GM10266 (cell line): Measurements from ENCODE around the gene TRABD2B.

ENCODE experiments used
- DNase-seq: peaks from one replicate; pipeline ENCODE4 v3.0.0; 2012; ENCODE audit errors: extremely low spot score
- TF ChIP-seq, protein P1 (sequence below): IDR thresholded peaks from 2 replicates; pipeline ENCODE4 v1.5.1; 2012; ENCODE audit warnings: mild to moderate bottlenecking, low read depth; ENCODE audit not compliant: control insufficient read depth, insufficient read depth; ENCODE audit errors: missing control alignments

TRABD2B gene

GRCh38 chr1:47759936-47760629, 237.1 kb downstream of the TRABD2B start:
- DNase-seq = no peak
- TF ChIP-seq, protein P1, sequence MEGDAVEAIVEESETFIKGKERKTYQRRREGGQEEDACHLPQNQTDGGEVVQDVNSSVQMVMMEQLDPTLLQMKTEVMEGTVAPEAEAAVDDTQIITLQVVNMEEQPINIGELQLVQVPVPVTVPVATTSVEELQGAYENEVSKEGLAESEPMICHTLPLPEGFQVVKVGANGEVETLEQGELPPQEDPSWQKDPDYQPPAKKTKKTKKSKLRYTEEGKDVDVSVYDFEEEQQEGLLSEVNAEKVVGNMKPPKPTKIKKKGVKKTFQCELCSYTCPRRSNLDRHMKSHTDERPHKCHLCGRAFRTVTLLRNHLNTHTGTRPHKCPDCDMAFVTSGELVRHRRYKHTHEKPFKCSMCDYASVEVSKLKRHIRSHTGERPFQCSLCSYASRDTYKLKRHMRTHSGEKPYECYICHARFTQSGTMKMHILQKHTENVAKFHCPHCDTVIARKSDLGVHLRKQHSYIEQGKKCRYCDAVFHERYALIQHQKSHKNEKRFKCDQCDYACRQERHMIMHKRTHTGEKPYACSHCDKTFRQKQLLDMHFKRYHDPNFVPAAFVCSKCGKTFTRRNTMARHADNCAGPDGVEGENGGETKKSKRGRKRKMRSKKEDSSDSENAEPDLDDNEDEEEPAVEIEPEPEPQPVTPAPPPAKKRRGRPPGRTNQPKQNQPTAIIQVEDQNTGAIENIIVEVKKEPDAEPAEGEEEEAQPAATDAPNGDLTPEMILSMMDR = no peak

DNA sequence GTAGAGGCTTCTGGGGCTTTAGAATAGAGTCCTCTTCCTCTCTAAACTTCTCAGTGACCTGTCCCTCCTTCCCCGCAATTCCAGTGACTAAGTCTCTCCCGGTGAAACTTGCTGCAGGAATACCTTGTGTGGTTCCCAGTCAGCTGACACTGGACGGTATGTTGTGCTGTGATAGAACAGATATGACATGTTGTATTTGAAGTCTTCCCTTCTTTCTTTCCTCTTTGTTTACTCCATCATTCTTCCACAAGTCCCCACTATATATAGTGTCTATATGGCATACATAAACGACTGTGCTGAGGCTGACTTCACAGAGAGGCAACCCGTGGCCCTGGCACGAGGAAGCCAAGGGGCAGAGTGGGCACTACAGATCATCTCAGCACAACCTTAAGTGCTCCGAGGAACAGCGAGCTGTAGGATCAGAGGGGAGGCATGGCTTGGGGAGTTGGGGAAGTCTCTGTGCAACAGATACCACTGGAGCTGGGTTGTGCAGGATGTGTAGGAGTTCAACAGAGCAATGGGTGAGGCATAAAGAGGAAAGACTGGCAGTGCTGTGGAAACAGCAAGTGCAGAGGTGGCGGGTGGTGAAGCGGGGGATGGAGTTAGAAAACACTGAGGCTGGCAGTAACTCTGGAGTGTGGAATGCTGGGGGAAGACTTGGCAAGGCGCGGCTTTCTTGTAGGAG, 237.8 kb downstream of the TRABD2B start:
- TF ChIP-seq, protein P1 = no peak
- no peak for DNase-seq

DNA sequence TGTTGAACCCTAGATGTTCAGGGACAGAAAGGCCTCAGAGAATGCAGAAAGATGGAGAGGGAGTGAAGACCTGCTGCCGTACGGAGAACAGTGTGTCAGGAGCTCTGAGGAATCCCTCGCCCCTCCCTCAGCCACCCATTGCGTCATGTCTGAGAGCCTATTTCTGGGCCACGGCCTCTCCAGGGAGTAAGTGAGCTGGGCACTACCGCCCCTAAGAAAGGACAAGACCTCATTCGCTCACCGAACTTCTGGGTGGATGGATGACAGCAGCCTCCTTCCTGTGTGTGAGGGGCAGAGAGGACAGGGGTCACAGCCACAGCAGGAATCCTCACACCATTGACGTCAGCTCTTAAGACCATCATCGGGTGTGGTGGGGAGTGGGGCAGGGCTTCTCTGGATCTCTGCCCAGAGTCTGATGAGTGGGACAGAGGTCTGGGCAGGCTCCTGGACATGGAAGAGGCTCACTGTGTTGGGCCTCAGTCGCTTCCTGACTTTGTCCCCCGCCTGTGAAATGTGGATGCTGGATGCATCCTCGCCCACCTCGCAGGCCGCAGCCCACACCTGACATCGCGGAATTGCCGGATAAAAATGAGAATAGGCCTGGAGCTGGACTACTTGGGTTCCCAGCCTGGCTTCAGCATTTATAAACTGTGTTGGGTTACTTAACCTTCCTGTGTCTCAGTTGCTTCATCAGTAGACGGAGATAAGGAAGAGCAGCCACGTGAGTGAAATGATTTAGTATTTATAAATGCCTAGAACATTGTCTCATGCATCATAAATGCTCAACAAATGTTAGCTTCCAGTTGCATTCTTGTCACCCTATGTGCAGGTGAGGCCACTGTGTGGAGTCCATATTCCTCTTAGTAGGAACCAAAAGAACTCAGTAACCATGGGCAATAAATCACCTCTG, 238.6 kb downstream of the TRABD2B start:
- no peak for DNase-seq
- TF ChIP-seq, protein P1 = no peak

DNA sequence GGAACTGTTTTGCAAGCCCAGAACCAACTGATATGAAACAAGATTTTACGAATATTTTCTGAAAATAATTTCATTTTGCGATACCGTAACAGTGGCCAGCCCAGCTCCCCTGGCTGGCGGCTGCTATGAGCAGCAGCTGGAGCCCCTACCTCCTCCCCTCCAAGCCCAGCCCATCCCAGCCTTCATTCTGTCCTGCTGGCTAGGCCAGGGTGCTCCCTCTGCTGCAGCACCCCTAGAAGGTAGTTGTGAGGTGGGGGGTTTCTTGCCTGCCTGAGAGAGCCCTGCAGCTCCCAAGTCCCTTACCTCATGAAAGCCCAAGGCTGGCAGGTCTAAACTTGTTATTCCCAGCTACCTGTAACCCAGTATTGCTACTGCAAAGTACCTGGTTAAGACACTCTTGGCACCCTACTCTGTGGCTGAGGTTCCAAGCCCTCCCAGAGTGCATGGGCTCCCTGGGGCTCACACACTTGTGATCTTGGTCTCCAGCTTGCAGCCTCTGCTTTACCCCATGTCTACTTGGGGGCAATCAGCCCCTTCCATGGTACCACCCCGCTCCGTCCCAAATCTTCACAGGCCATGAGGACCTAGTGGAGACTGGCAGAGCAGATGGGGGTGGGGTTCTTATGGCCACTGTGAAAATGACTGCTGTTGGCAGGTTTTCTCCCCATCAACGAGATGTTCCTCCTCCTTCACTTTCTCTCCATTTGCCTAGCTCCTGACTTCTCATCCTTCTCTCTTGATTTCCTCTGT, 239.8 kb downstream of the TRABD2B start:
- DNase-seq = no peak
- TF ChIP-seq, protein P1 = no peak

DNA sequence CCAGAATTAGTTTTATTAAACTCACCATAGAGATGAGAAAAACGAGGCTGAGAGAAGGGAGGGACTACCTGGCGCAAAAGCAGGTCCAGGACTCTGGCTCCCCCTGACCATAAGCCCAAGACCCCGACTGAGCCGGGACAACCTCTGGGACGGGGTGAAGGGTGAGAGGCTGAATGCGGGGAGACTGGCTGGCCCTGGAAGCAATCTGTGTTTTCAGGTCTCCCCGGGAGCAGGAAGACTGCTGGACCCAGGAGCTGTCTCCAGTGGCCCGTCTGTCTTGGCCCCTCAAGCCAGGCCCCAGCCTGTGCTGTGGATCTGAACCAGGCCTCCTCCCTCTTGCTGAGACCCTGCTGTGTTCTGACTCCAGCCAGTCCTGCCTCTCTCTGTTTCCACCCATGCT, 240.8 kb downstream of the TRABD2B start:
- no peak for DNase-seq
- TF ChIP-seq, protein P1 = no peak

DNA sequence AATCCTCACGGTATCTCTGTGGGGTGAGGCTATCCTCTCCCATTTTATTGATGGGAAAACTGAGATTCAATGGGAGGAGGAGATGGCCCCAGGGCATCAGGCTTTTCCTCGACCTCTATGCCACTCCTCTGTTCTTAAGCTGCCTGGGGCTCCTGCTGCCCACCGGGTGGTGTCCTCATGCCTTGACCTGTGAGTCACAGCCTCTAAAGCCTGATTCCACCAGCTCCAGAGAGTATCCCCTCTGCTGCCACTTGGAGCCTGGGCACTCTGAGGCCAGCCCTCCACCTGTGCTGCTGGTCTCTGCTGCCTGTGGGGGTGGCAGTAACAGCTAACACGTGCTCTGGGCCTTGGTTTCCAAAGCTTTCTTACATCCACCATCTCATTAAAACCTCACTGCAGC, 241.2 kb downstream of the TRABD2B start:
- TF ChIP-seq, protein P1 = no peak

More for the DNA sequence above, 241.2 kb downstream of the TRABD2B start:
- no peak for DNase-seq
